Measurements from ENCODE around the gene TULP4. TPM values are rescaled to one million over a fixed set of nuclear protein-coding genes. Genes with fewer than 3 reads are reported as not detected.
"Not testable (repeated sequence)": the region's sequence is repeated elsewhere in the genome, so short reads cannot be mapped to it uniquely, and the experiment has no call there.

The TULP4 gene
- polyA plus RNA-seq, 1 donor from 2014 or later: 42.3 TPM

GRCh38 chr6:158514176-158514575 is 201.9 kb downstream of the TULP4 start:
- peaks cover 7 to 14% (median 13%) of the 10 kb centered on the region in 3 donors for H3K4me1 Mint-ChIP-seq

GRCh38 chr6:158514991-158515390 is 202.7 kb downstream of the TULP4 start:
- Mint-ChIP-seq H3K9me3 (no peaks in the 10 kb centered on the region), H3K27ac (no peak overlapping the region), H3K36me3 (peaks cover 3% of the 10 kb centered on the region), H3K4me3 (no peak overlapping the region), H3K4me1 (peaks cover 7 to 14% (median 13%) of the 10 kb centered on the region in 3 donors), H3K27me3 (peaks cover 31% of the 10 kb centered on the region)

More at GRCh38 chr6:158514176-158514575, 201.9 kb downstream of the TULP4 start:
- Mint-ChIP-seq H3K36me3 (peaks cover 3% of the 10 kb centered on the region), H3K4me3 (peak overlapping the region in 1 of 4 donors; percentile 30), H3K27me3 (peaks cover 24% of the 10 kb centered on the region), H3K27ac (no peak overlapping the region), H3K9me3 (no peaks in the 10 kb centered on the region)

GRCh38 chr6:158516098-158516497 is 203.8 kb downstream of the TULP4 start:
- peak overlapping the region in 1 of 3 donors; percentile 8 for H3K27ac Mint-ChIP-seq
- H3K9me3 Mint-ChIP-seq: no peaks in the 10 kb centered on the region
- H3K4me3 Mint-ChIP-seq: no peak overlapping the region
- no peaks in the 10 kb centered on the region for H3K36me3 Mint-ChIP-seq
- H3K4me1 Mint-ChIP-seq: peaks cover 7 to 14% (median 13%) of the 10 kb centered on the region in 3 donors
- H3K27me3 Mint-ChIP-seq: peaks cover 38% of the 10 kb centered on the region

- Mint-ChIP-seq H3K36me3 (no peaks in the 10 kb centered on the region), H3K27me3 (peaks cover 40% of the 10 kb centered on the region), H3K4me1 (peaks cover 7 to 14% (median 11%) of the 10 kb centered on the region in 3 donors), H3K9me3 (no peaks in the 10 kb centered on the region), H3K4me3 (no peak overlapping the region), H3K27ac (no peak overlapping the region)
These were observed 204.8 kb downstream of the TULP4 start for GRCh38 chr6:158517038-158517437.

- Mint-ChIP-seq H3K27ac (no peak overlapping the region), H3K4me1 (peaks cover 7 to 14% (median 11%) of the 10 kb centered on the region in 3 donors), H3K27me3 (peaks cover 40% of the 10 kb centered on the region), H3K36me3 (no peaks in the 10 kb centered on the region), H3K9me3 (no peaks in the 10 kb centered on the region), H3K4me3 (peak overlapping the region; percentile 18 to 94 (median 80))
These were observed 205.3 kb downstream of the TULP4 start for GRCh38 chr6:158517581-158517980.

GRCh38 chr6:158518191-158519127 is 206.2 kb downstream of the TULP4 start:
- H3K4me3 Mint-ChIP-seq: peak overlapping the region; percentile 75 to 94 (median 88)
- H3K36me3 Mint-ChIP-seq: no peaks in the 10 kb centered on the region
- H3K4me1 Mint-ChIP-seq: peaks cover 7 to 14% (median 11%) of the 10 kb centered on the region in 3 donors
- H3K27me3 Mint-ChIP-seq: peaks cover 45% of the 10 kb centered on the region
- peak overlapping the region in 2 of 3 donors; percentile 41 to 69 for H3K27ac Mint-ChIP-seq
- no peaks in the 10 kb centered on the region for H3K9me3 Mint-ChIP-seq

GRCh38 chr6:158519300-158519699 is 207.0 kb downstream of the TULP4 start:
- Mint-ChIP-seq H3K4me1 (peaks cover 7 to 14% (median 11%) of the 10 kb centered on the region in 3 donors), H3K36me3 (no peaks in the 10 kb centered on the region), H3K27ac (no peak overlapping the region), H3K27me3 (peaks cover 50% of the 10 kb centered on the region), H3K4me3 (peak overlapping the region in 1 of 4 donors; percentile 37), H3K9me3 (no peaks in the 10 kb centered on the region)

GRCh38 chr6:158519761-158520160 is 207.5 kb downstream of the TULP4 start:
- Mint-ChIP-seq H3K4me3 (no peak overlapping the region), H3K36me3 (no peaks in the 10 kb centered on the region), H3K27me3 (peaks cover 53% of the 10 kb centered on the region), H3K9me3 (no peaks in the 10 kb centered on the region), H3K27ac (no peak overlapping the region), H3K4me1 (peaks cover 9 to 14% (median 11%) of the 10 kb centered on the region in 3 donors)

- Mint-ChIP-seq H3K4me1 (peaks cover 8 to 14% (median 11%) of the 10 kb centered on the region in 3 donors), H3K27me3 (peaks cover 55% of the 10 kb centered on the region)
- H3K36me3 Mint-ChIP-seq, H3K9me3 Mint-ChIP-seq, H3K27ac Mint-ChIP-seq, H3K4me3 Mint-ChIP-seq: not testable (repeated sequence)
These were observed 208.7 kb downstream of the TULP4 start for GRCh38 chr6:158520975-158521374.

- Mint-ChIP-seq H3K4me1 (peaks cover 7 to 14% (median 11%) of the 10 kb centered on the region in 3 donors), H3K9me3 (peaks cover 0 to 3% (median 0%) of the 10 kb centered on the region in 3 donors)
These were observed 209.5 kb downstream of the TULP4 start for GRCh38 chr6:158521759-158522158.

GRCh38 chr6:158522616-158523015 is 210.4 kb downstream of the TULP4 start:
- Mint-ChIP-seq H3K27me3 (peaks cover 53% of the 10 kb centered on the region), H3K36me3 (no peaks in the 10 kb centered on the region), H3K9me3 (peaks cover 3 to 10% (median 4%) of the 10 kb centered on the region in 3 donors), H3K4me1 (peaks cover 5 to 12% (median 9%) of the 10 kb centered on the region in 3 donors), H3K4me3 (no peak overlapping the region), H3K27ac (no peak overlapping the region)

More at GRCh38 chr6:158521759-158522158, 209.5 kb downstream of the TULP4 start:
- no peak overlapping the region for H3K27ac Mint-ChIP-seq
- peaks cover 55% of the 10 kb centered on the region for H3K27me3 Mint-ChIP-seq
- H3K36me3 Mint-ChIP-seq: no peaks in the 10 kb centered on the region
- no peak overlapping the region for H3K4me3 Mint-ChIP-seq

- no peak overlapping the region for H3K27ac Mint-ChIP-seq
- no peaks in the 10 kb centered on the region for H3K36me3 Mint-ChIP-seq
- H3K9me3 Mint-ChIP-seq: peaks cover 5 to 15% (median 7%) of the 10 kb centered on the region in 3 donors
- H3K27me3 Mint-ChIP-seq: peaks cover 56% of the 10 kb centered on the region
- H3K4me3 Mint-ChIP-seq: no peak overlapping the region
- peaks cover 0 to 2% (median 0%) of the 10 kb centered on the region in 3 donors for H3K4me1 Mint-ChIP-seq
These were observed 212.0 kb downstream of the TULP4 start for GRCh38 chr6:158524311-158524710.

- H3K36me3 Mint-ChIP-seq, H3K4me1 Mint-ChIP-seq, H3K27ac Mint-ChIP-seq, H3K4me3 Mint-ChIP-seq: not testable (repeated sequence)
- peaks cover 39% of the 10 kb centered on the region for H3K27me3 Mint-ChIP-seq
- H3K9me3 Mint-ChIP-seq: peaks cover 5 to 22% (median 7%) of the 10 kb centered on the region in 3 donors
These were observed 215.6 kb downstream of the TULP4 start for GRCh38 chr6:158527858-158528257.

GRCh38 chr6:158528826-158529225 is 216.6 kb downstream of the TULP4 start:
- Mint-ChIP-seq H3K36me3 (no peaks in the 10 kb centered on the region), H3K9me3 (peaks cover 5 to 26% (median 9%) of the 10 kb centered on the region in 3 donors), H3K27me3 (peaks cover 36% of the 10 kb centered on the region), H3K4me1 (peaks cover 0 to 2% (median 0%) of the 10 kb centered on the region in 3 donors), H3K4me3 (no peak overlapping the region), H3K27ac (no peak overlapping the region)

GRCh38 chr6:158529629-158530028 is 217.4 kb downstream of the TULP4 start:
- Mint-ChIP-seq H3K4me3 (no peak overlapping the region), H3K27me3 (peaks cover 35% of the 10 kb centered on the region), H3K9me3 (peaks cover 5 to 26% (median 9%) of the 10 kb centered on the region in 3 donors), H3K4me1 (peaks cover 0 to 1% (median 0%) of the 10 kb centered on the region in 3 donors), H3K27ac (no peak overlapping the region), H3K36me3 (no peaks in the 10 kb centered on the region)

Measured in IgD-negative memory B cell (primary cell).